Astrocyte of the spinal cord (primary cell): ENCODE measurements around the gene SYTL1.

Experiments
- DNase-seq: peaks from one replicate; pipeline ENCODE4 v3.0.0; 2011; ENCODE audit warnings: low read depth, low spot score
- H3K4me3 ChIP-seq: 2 replicates; pipeline ENCODE4 v1.5.1; 2011; ENCODE audit warnings: low read depth, mild to moderate bottlenecking, low read length, moderate library complexity
- in situ Hi-C: cut with HindIII; loops from 2 replicates; pipeline ENCODE4 v1.10.0; 2017; ENCODE audit warnings: low sequenced_read_pairs
- TF ChIP-seq, protein P1 (sequence below): IDR thresholded peaks from 2 replicates; pipeline ENCODE4 v1.5.1; 2012; ENCODE audit warnings: low read depth, mild to moderate bottlenecking, low read length, inconsistent platforms

The SYTL1 gene

DNA sequence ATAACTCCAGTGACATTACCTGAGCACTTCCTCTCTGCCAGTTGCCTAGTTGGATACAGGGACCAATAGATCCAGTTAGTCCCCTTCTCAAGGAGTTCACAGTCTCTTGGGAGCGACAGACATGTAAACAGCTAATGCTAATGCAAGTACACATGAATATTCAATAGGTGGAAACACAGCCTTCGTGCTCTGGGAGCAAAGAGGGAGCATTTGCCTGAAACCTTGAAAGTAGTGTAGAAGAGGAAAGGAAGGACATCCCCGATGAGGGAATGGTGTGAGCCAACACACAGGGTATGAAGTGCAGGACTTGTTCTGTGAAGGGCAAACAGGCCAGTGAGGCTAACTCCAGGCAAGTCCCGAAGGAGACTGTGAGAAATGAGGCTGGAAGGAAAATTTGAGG, 23.7 kb upstream of the SYTL1 start:
- no peak overlapping the region for H3K4me3 ChIP-seq
- DNase-seq, result no peak
- TF ChIP-seq, protein P1, sequence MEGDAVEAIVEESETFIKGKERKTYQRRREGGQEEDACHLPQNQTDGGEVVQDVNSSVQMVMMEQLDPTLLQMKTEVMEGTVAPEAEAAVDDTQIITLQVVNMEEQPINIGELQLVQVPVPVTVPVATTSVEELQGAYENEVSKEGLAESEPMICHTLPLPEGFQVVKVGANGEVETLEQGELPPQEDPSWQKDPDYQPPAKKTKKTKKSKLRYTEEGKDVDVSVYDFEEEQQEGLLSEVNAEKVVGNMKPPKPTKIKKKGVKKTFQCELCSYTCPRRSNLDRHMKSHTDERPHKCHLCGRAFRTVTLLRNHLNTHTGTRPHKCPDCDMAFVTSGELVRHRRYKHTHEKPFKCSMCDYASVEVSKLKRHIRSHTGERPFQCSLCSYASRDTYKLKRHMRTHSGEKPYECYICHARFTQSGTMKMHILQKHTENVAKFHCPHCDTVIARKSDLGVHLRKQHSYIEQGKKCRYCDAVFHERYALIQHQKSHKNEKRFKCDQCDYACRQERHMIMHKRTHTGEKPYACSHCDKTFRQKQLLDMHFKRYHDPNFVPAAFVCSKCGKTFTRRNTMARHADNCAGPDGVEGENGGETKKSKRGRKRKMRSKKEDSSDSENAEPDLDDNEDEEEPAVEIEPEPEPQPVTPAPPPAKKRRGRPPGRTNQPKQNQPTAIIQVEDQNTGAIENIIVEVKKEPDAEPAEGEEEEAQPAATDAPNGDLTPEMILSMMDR, result no peak
- in situ Hi-C loops, result no loop called here

- in situ Hi-C loops, result no loop called here
- H3K4me3 ChIP-seq, result no peak overlapping the region
- DNase-seq, result no peak
- TF ChIP-seq, protein P1, result no peak
Measured at GRCh38 chr1:27318596-27318995, 23.2 kb upstream of the SYTL1 start.

DNA sequence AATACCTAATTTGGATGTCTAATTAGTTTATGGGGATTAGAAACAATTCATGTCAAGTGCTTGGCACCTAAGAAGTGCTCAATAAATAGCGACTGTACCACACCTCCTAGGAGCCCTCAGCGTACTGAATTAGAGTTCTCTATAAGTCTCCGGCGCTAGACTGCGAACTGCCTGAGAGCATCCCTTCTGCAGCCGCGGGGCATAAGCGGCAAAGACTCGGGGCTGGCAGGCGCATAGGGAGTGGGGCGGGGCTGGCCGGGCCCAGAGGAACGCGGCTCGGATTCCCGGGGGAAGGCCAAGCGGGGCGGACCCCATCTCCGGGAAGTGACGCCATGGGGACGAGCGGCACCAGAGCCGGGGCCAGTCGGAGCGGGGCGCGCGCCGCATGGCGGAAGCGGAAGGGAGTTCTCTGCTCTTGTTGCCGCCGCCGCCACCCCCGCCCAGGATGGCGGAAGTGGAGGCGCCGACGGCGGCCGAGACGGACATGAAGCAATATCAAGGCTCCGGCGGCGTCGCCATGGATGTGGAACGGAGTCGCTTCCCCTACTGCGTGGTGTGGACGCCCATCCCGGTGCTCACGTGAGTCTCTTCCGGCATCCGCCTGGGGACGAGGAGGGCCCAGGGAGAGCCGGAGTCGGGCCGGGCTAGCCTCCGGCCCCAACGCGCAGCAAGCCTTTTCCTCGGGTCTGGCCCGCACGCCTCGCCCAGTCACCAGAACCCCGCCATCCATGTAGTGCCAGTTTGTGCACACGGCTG, 19.8 kb upstream of the SYTL1 start, which contains the start of gene TMEM222:
Gene TMEM222 (plus strand): TSS at position 351 of the 756 bp plus-strand sequence. CDS start 35 bp downstream, at position 386.
- in situ Hi-C loops, result no loop called here
- TF ChIP-seq, protein P1, result no peak
- DNase-seq, result peak; percentile 98

GRCh38 chr1:27322569-27323240, 19.1 kb upstream of the SYTL1 start:
- in situ Hi-C loops, result no loop called here
- TF ChIP-seq, protein P1, result no peak
- peak overlapping the region; percentile 98 for H3K4me3 ChIP-seq
- no peak for DNase-seq

More for the DNA sequence above, 19.8 kb upstream of the SYTL1 start, which contains the start of gene TMEM222:
- peak within 1 kb of the TSS; percentile 98 for H3K4me3 ChIP-seq

GRCh38 chr1:27325286-27325685, 16.5 kb upstream of the SYTL1 start:
- no peak for DNase-seq
- no peak overlapping the region for H3K4me3 ChIP-seq
- in situ Hi-C loops, result no loop called here
- TF ChIP-seq, protein P1, result no peak

- in situ Hi-C loops, result no loop called here
- no peak overlapping the region for H3K4me3 ChIP-seq
- DNase-seq, result no peak
- TF ChIP-seq, protein P1, result no peak
Measured at GRCh38 chr1:27327964-27328363, 13.9 kb upstream of the SYTL1 start.
